ENCODE results near the gene TAS2R41.
"Not testable (repeated sequence)": the region's sequence is repeated elsewhere in the genome, so short reads cannot be mapped to it uniquely, and the experiment has no call there.

Gene TAS2R41

DNA sequence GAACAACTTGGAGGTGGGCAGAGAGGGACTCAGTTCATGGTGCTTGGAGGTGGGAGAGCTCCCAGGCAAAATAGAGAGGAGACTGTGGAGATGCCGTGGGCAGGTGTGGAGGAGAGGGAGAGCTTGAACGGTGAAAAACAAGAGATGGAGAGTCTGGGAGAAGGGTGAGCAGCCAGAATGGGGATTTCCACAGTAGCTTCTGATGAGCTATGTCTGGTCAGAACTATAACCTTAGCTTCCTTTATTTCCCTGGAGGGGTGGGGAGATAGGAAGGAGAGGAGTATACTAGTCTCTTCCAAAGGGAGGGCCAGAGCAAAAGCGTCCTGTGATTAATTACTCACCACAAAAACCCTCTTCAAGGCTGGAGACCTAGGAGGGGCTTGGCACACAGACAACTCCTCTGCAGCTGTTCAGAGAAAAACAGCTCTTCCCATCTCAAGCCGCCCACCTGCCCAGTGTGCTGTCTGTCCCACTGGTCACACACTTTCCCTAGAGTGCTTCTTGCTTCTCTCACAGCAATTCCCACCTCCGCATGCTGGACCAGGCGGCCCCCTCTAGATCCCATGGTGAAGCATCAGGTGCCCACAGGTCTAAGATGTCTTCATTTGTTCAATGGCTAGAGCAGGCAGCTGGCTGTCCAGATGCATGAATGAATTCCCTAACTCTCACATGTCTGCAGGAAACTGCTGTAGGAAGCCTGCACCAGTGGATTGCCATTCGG lies 41.9 kb downstream of the TAS2R41 start:
- DNase-seq = no peak

GRCh38 chr7:143522309-143522916 lies 44.7 kb downstream of the TAS2R41 start:
- DNase-seq = not testable (repeated sequence)
